Heart right ventricle (tissue), 16 donors: ENCODE results near the gene SMC6. TPM values are rescaled to one million over a fixed set of nuclear protein-coding genes. Genes with fewer than 3 reads are reported as not detected.

Experiments
- ATAC-seq, 8 donors: fragments of 200-7000 bp; cut with Tn5 transposase; one replicate each; pipeline ENCODE4 v1.9.1; 2020; ENCODE audit warnings: mild to moderate bottlenecking in 8 of 8, moderate library complexity in 8 of 8, moderate number of reproducible peaks in 1 of 8
- DNase-seq, 2 donors: peaks; one replicate each; pipeline ENCODE4 v3.0.0-alpha.2; 2020
- H3K27ac ChIP-seq, 10 donors: fragments of 200-600 bp; sonication (generic) in 2 of 10; one replicate each; pipeline versions ENCODE4 v1.5.0 to v1.8.0; 2020 to 2022; ENCODE audit warnings: mild to moderate bottlenecking in 3 of 10
- H3K27me3 ChIP-seq, 7 donors: fragments of 200-600 bp; one replicate each; pipeline ENCODE4 v1.8.0; 2021 to 2022; ENCODE audit warnings: mild to moderate bottlenecking in 2 of 7
- H3K36me3 ChIP-seq, 9 donors: fragments of 200-600 bp; sonication (generic) in 1 of 9; one replicate each; pipeline versions ENCODE4 v1.5.0 to v1.8.0; 2020 to 2022; ENCODE audit warnings: mild to moderate bottlenecking in 2 of 9
- H3K4me1 ChIP-seq, 9 donors: fragments of 200-600 bp; sonication (generic) in 1 of 9; one replicate each; pipeline versions ENCODE4 v1.5.0 to v1.8.0; 2020 to 2022; ENCODE audit warnings: mild to moderate bottlenecking in 4 of 9
- H3K4me3 ChIP-seq, 10 donors: fragments of 200-600 bp; sonication (generic) in 2 of 10; one replicate each; pipeline versions ENCODE4 v1.5.0 to v1.8.0; 2020 to 2022; ENCODE audit warnings: mild to moderate bottlenecking in 7 of 10, moderate library complexity in 2 of 10
- H3K9me3 ChIP-seq, 11 donors: fragments of 200-600 bp in 10 of 11; sonication (generic) in 2 of 11; one replicate each; pipeline versions ENCODE4 v1.5.0 to v1.8.0; 2013 to 2022; ENCODE audit warnings: mild to moderate bottlenecking in 2 of 11, control low read depth in 1 of 11, moderate library complexity in 1 of 11
- WGBS, 2 donors: extraction: QIAGEN DNeasy Blood & Tissue Kit; methylation state at CpG; one replicate each; pipeline ENCODE4 v1.1.7; 2013; ENCODE audit warnings: inconsistent platforms in 1 of 2; 5-methylcytosine and 5-hydroxymethylcytosine counted together
- intact Hi-C, 10 donors: fragments of 100-400 bp; cut with DNase I; formaldehyde crosslinking; loops; one replicate each; pipeline versions ENCODE4 v1.11.1 to v1.14.2; 2022
- polyA plus RNA-seq, 2 donors: library from polyadenylated mRNA; stranded (reverse); fragments of 200-250 nt; gene quantifications; one replicate each; pipeline ENCODE4 v1.2.3, GENCODE V29; 2013
- total RNA-seq, 10 donors: library from RNA; stranded (reverse); fragmentation: NEBNext Ultra II Directional in 3 of 10; extraction: Animal tissue kit (Norgen Biotek cat#: 25700) in 3 of 10; gene quantifications; one replicate each; pipeline versions ENCODE4 v1.2.1 to v1.2.4, GENCODE V29; 2021 to 2023
- TF ChIP-seq, protein P1 (sequence below), 9 donors: fragments of 200-600 bp; sonication (generic) in 2 of 9; IDR thresholded peaks; one replicate each; pipeline versions ENCODE4 v1.5.0 to v1.8.0; 2021 to 2022; ENCODE audit warnings: antibody characterized with exemption in 9 of 9, mild to moderate bottlenecking in 5 of 9, moderate library complexity in 1 of 9
- donor health status: Arrhythmogenic right ventricular cardiomyopathy.
- donor health status: ischemic (EF 13 %, LVEDD 7.1; RV severe dilation, severe dysfunction).
- donor health status: healthy with polysubstance abuse.
- donor health status: DM: no; HTN: yes; CAD: no.
- donor health status: DM: no; HTN: no; CAD: no.
- donor health status: ischemic (EF 25% LVEDD 6.9; RV normal size, moderate dysfunction).
- donor health status: ischemic (EF 25% LVEDD 5.7; RV mildly dilated, moderate dysfunction).
- donor health status: healthy.
- donor health status: DM: yes; HTN: yes; CAD: no.
- donor health status: Ischemic cardiomyopathy.
- donor health status: ischemic (EF 35%, LVEDD 5.7; RV mildly dilated, moderate dysfunction).
- donor health status: nonischemic (EF 11% LVEDD 7.7; RV severe dilation, severe dysfunction).
- donor health status: DM: yes; HTN: yes; CAD: no.
- donor health status: PGD.
- donor health status: ischemic (EF 29% LVEDD 5.4; RV normal size, mild dysfunction).
- donor health status: nonischemic (EF 23%, LVEDD 6.1; RV moderate dilation, normal function).

The SMC6 gene
- total and polyA plus RNA-seq, 12 donors = 4.7 to 14.7 (median 12.0) TPM

DNA sequence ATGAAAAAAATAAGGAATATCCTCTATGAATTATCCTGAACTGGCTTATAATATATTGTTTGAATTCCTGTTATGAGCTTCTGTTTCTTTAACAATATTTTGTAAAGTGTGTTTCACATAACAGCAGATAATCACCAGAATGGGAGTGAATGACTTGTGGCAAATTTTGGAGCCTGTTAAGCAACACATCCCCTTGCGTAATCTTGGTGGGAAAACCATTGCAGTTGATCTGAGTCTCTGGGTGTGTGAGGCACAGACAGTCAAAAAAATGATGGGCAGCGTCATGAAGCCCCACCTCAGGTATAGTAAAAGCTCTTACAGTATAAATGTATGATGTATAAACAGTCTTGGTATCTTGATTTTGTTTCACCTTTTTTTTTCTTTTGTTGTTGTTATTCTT is 6.2 kb upstream of the SMC6 start:
- no peak overlapping the region for H3K4me3 ChIP-seq
- ATAC-seq (no peak), DNase-seq (no peak)
- WGBS, 2 donors = 90 to 94% methylated on average over 2 of the region's 2 CpGs
- H3K27ac ChIP-seq = no peak overlapping the region
- peaks cover 0 to 14% (median 0%) of the 10 kb centered on the region in 9 donors for H3K36me3 ChIP-seq
- no peaks in the 10 kb centered on the region for H3K27me3 ChIP-seq
- TF ChIP-seq, protein P1, sequence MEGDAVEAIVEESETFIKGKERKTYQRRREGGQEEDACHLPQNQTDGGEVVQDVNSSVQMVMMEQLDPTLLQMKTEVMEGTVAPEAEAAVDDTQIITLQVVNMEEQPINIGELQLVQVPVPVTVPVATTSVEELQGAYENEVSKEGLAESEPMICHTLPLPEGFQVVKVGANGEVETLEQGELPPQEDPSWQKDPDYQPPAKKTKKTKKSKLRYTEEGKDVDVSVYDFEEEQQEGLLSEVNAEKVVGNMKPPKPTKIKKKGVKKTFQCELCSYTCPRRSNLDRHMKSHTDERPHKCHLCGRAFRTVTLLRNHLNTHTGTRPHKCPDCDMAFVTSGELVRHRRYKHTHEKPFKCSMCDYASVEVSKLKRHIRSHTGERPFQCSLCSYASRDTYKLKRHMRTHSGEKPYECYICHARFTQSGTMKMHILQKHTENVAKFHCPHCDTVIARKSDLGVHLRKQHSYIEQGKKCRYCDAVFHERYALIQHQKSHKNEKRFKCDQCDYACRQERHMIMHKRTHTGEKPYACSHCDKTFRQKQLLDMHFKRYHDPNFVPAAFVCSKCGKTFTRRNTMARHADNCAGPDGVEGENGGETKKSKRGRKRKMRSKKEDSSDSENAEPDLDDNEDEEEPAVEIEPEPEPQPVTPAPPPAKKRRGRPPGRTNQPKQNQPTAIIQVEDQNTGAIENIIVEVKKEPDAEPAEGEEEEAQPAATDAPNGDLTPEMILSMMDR (IDR thresholded peaks at IDR 0.05) = no peak
- intact Hi-C loops = loop anchor here in 3 of 10 donors (10.0 kb wide), 1 partner anchor 65 kb away; no protein-coding TSS in a partner anchor
- H3K4me1 ChIP-seq = peaks cover 0 to 22% (median 7%) of the 10 kb centered on the region in 9 donors
- H3K9me3 ChIP-seq = no peaks in the 10 kb centered on the region

DNA sequence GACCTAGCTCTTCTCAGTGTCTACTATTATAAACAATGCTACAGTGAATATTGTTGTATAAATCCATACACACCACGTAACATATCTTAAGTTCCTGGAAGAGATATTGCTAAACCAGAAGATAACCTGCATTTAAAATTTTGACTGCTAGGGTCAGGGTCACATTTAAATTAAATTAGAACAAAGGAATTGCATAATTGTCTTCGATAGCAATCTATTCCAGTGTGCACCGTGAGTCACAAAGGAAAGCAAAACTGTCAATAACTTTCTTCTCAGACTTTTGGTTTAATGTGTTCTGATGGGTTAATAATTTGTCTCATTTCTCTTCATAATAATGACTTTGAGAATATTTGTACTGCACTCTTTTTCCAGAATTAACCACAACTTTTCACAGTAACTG is 4.5 kb upstream of the SMC6 start:
- ATAC-seq = no peak
- WGBS, 2 donors = 76 to 89% methylated on average over 3 of the region's 3 CpGs
- Histone ChIP-seq H3K9me3 (no peaks in the 10 kb centered on the region), H3K4me1 (peaks cover 0 to 27% (median 14%) of the 10 kb centered on the region in 9 donors), H3K36me3 (peaks cover 0 to 14% (median 0%) of the 10 kb centered on the region in 9 donors), H3K27me3 (no peaks in the 10 kb centered on the region), H3K27ac (peak overlapping the region in 2 of 10 donors; percentile 15 to 29), H3K4me3 (no peak overlapping the region)
- TF ChIP-seq, protein P1 (IDR thresholded peaks at IDR 0.05) = no peak
- intact Hi-C loops = loop anchor here in 2 of 10 donors (10.0 kb wide), 1 partner anchor 67 kb away; no protein-coding TSS in a partner anchor
- DNase-seq = no peak

DNA sequence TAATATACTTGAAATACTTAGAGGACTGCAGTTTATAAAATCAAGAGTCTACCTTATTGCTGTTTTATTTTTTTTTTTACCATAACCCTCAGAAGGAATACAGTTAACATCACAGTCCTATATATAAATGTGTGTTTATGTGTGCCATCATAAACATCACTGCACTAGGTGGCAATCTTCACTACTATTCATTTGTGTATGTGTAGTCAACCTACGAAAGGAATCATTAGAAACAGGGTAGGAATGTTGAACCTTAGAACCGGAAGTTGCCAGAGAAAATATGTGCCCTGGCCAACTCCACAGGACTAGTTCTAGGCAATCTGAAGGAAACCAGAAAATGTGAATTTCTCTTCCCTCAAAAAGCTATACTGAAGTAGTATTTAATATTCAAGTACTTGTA is 3.7 kb upstream of the SMC6 start:
- TF ChIP-seq, protein P1 (IDR thresholded peaks at IDR 0.05) = no peak
- Histone ChIP-seq H3K27me3 (no peaks in the 10 kb centered on the region), H3K9me3 (no peaks in the 10 kb centered on the region), H3K27ac (peak overlapping the region in 2 of 10 donors; percentile 15 to 29), H3K4me1 (peaks cover 0 to 33% (median 21%) of the 10 kb centered on the region in 9 donors), H3K36me3 (peaks cover 0 to 10% (median 0%) of the 10 kb centered on the region in 9 donors), H3K4me3 (no peak overlapping the region)
- intact Hi-C loops = loop anchor here in 2 of 10 donors (10.0 kb wide), 1 partner anchor 67 kb away; no protein-coding TSS in a partner anchor
- no peak for ATAC-seq
- DNase-seq = no peak
- WGBS, 2 donors = 41 to 51% methylated on average over 2 of the region's 2 CpGs

DNA sequence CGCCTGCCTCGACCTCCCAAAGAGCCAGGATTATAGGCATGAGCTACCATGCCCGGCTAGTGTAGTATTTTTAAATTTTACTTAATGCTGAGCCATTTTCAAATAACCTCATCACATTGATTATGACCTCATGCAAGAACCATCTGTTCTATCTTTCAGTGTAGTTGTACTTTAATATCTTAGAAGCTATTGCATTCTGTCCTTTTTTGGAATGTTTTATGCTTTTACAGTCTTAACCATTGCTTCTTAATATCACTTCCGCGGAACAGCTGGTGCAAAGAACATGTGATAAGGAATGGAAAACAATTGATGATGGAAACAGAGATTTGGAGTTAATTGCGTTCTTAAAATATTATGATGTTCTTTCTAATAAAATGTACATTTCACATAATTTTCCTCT is 3.1 kb upstream of the SMC6 start:
- Histone ChIP-seq H3K4me3 (no peak overlapping the region), H3K27me3 (no peaks in the 10 kb centered on the region), H3K27ac (no peak overlapping the region), H3K9me3 (no peaks in the 10 kb centered on the region), H3K4me1 (peaks cover 0 to 39% (median 27%) of the 10 kb centered on the region in 9 donors), H3K36me3 (peaks cover 0 to 6% (median 0%) of the 10 kb centered on the region in 9 donors)
- ATAC-seq (no peak), DNase-seq (no peak)
- WGBS, 2 donors = 76 to 78% methylated on average over 6 of the region's 6 CpGs
- intact Hi-C loops = loop anchor here in 2 of 10 donors (10.0 kb wide), 1 partner anchor 68 kb away; no protein-coding TSS in a partner anchor
- TF ChIP-seq, protein P1 (IDR thresholded peaks at IDR 0.05) = no peak
